Nephron (organoid): Measurements from ENCODE around the gene MTM1.
A peak's percentile ranks its signal among the peaks of the same experiment; 100 is the strongest.

Experiments used
- H3K27ac Mint-ChIP-seq, 3 experiments: 2 replicates each; pipeline ENCODE4 v1.8.0; 2020; ENCODE audit warnings: mixed read lengths in 3 of 3, mild to moderate bottlenecking in 2 of 3, moderate library complexity in 1 of 3
- H3K27me3 Mint-ChIP-seq: 2 replicates; pipeline ENCODE4 v1.8.0; 2021; ENCODE audit warnings: low read depth, mild to moderate bottlenecking, moderate library complexity, mixed read lengths
- H3K36me3 Mint-ChIP-seq: 2 replicates; pipeline ENCODE4 v1.8.0; 2020; ENCODE audit warnings: low read depth, mixed read lengths
- H3K4me1 Mint-ChIP-seq: 2 replicates; pipeline ENCODE4 v1.8.0; 2020; ENCODE audit warnings: mixed read lengths
- H3K4me3 Mint-ChIP-seq, 3 experiments: 2 replicates each; pipeline ENCODE4 v1.8.0; 2020; ENCODE audit warnings: mild to moderate bottlenecking in 3 of 3, mixed read lengths in 3 of 3, moderate library complexity in 2 of 3
- H3K9me3 Mint-ChIP-seq: 2 replicates; pipeline ENCODE4 v1.8.0; 2020; ENCODE audit warnings: mixed read lengths
- TF ChIP-seq, protein P1 (sequence below), 3 experiments: fragments of 200-600 bp; sonication (generic); IDR thresholded peaks; one replicate each; pipeline ENCODE4 v1.5.0; 2021; ENCODE audit warnings: antibody characterized with exemption in 3 of 3; ENCODE audit not compliant: unreplicated experiment in 3 of 3

Gene MTM1

DNA sequence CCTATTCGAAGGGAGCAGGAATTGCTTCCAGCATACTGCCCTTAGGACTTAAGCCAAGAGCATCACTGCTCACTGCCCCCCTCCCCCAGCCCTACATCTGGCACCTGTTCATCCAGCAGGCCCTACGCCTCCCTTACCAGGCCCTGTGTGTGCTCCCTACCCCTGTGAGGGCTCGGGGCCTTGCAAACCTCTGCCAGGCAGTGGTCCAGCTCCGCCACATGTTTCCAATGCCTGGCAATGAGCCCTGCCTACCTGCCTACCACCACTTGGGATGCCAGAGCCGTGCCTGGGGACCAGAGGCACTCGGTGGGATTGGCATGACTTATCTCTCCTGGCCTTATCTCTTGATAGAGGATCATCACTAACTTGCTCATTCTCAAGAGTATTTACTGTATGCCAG, 27.5 kb upstream of the MTM1 start:
- H3K27me3 Mint-ChIP-seq: no peaks in the 10 kb centered on the region
- TF ChIP-seq, protein P1, sequence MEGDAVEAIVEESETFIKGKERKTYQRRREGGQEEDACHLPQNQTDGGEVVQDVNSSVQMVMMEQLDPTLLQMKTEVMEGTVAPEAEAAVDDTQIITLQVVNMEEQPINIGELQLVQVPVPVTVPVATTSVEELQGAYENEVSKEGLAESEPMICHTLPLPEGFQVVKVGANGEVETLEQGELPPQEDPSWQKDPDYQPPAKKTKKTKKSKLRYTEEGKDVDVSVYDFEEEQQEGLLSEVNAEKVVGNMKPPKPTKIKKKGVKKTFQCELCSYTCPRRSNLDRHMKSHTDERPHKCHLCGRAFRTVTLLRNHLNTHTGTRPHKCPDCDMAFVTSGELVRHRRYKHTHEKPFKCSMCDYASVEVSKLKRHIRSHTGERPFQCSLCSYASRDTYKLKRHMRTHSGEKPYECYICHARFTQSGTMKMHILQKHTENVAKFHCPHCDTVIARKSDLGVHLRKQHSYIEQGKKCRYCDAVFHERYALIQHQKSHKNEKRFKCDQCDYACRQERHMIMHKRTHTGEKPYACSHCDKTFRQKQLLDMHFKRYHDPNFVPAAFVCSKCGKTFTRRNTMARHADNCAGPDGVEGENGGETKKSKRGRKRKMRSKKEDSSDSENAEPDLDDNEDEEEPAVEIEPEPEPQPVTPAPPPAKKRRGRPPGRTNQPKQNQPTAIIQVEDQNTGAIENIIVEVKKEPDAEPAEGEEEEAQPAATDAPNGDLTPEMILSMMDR (IDR thresholded peaks at IDR 0.05; ENCODE audit: unreplicated experiment in 3 of 3): no peak

DNA sequence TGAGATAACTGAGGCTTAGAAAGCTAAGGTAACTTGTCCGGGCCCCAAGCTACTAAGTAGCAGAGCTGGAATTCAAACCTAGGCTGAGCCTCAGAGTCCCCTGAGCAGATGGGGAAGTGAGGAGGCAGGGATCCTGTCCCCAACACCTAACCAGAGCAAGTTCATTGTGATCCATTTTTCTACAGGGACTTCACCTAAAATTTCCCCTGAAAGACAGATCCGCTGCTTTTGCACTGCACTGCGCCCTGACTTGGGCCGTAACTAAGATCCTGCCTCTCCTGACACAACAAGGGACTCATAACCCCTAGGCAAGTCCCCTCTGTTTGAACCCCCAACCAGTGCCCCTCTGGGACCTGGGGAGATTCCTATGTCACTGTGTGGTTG, 25.6 kb upstream of the MTM1 start:
- H3K27ac Mint-ChIP-seq: no peak overlapping the region
- no peaks in the 10 kb centered on the region for H3K36me3 Mint-ChIP-seq
- H3K9me3 Mint-ChIP-seq: peaks cover 11% of the 10 kb centered on the region
- TF ChIP-seq, protein P1 (IDR thresholded peaks at IDR 0.05; ENCODE audit: unreplicated experiment in 3 of 3): no peak
- peaks cover 16% of the 10 kb centered on the region for H3K4me1 Mint-ChIP-seq
- no peak overlapping the region for H3K4me3 Mint-ChIP-seq
- H3K27me3 Mint-ChIP-seq: peaks cover 3% of the 10 kb centered on the region

More for the DNA sequence above, 27.5 kb upstream of the MTM1 start:
- H3K36me3 Mint-ChIP-seq: no peaks in the 10 kb centered on the region
- no peak overlapping the region for H3K4me3 Mint-ChIP-seq
- H3K4me1 Mint-ChIP-seq: peaks cover 4% of the 10 kb centered on the region
- peaks cover 18% of the 10 kb centered on the region for H3K9me3 Mint-ChIP-seq
- H3K27ac Mint-ChIP-seq: no peak overlapping the region

DNA sequence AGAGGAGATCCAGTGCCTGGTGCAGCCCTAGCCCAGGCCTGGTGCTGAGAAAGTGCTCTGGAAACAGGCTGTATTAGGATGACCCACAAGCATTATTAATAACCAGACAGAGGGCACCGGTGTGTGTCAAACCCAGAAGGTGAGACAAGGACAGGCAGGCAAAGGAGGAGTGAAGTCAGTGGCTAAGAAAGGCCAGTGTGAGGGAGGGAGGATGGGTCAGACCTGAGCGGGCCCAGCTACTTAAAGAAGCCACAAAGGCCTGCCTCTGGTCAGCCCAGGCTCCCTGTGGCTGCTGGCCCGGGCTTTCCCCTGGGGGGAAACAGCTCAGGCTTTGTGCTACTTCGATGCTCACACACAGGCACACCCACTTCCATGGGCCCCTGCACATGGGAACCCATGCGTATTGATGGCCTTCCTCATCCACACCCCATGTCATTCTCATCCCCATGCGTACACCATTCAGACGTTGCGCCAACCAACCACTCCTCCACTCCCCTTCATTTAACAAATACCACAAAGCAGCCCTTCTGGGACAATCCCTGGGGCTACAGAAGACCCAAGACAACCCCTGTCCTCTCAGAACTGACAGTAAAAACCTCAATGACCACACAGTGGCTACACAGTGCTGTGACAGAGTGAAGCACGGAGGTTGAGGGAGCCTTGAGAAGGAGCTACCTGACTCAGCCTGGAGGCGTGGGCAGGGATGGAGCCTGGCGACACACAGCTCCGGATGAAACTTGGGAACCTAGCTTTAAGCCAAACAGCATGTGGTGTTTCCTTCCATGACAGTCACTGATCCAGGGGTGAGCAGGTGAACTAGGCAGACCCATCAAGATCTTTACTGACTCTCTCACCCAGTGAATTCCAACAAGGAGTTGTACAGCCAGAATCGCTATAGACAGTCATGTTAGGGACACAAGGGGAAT, 24.9 kb upstream of the MTM1 start:
- TF ChIP-seq, protein P1 (IDR thresholded peaks at IDR 0.05; ENCODE audit: unreplicated experiment in 3 of 3): no peak
- Mint-ChIP-seq H3K9me3 (peaks cover 6% of the 10 kb centered on the region), H3K4me1 (peaks cover 20% of the 10 kb centered on the region), H3K27ac (no peak overlapping the region), H3K36me3 (no peaks in the 10 kb centered on the region), H3K4me3 (no peak overlapping the region), H3K27me3 (peaks cover 3% of the 10 kb centered on the region)

DNA sequence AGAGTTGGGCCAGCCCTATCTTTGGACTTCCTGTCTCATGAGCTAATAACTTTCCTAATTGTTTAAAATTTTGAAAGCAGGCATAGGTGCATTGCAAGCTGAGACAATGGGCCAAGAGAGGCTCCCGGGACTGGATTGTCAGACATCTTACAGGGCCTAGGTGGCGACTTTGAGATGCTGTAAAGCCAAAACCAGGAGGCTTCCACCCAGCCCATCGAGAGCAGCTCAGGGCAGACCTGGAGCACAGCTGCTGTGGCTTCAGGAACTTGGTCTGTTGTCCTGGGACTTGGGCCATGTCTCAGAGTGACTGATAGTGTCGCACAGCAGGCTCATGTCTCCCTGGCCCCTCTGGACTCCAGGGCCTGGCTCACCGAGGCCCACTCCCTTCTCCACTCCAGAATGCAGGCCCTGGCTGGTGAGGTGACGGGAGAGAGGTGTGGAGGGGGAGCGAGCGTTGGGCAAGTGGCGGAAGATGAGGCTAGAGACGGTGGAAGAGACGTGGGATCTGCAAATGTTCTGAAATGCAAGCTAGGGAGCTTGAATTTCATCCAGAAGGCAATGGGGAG, 24.1 kb upstream of the MTM1 start:
- TF ChIP-seq, protein P1 (IDR thresholded peaks at IDR 0.05; ENCODE audit: unreplicated experiment in 3 of 3): no peak
- peaks cover 3% of the 10 kb centered on the region for H3K27me3 Mint-ChIP-seq
- peaks cover 20% of the 10 kb centered on the region for H3K4me1 Mint-ChIP-seq
- no peaks in the 10 kb centered on the region for H3K36me3 Mint-ChIP-seq
- peaks cover 9% of the 10 kb centered on the region for H3K9me3 Mint-ChIP-seq
- no peak overlapping the region for H3K27ac Mint-ChIP-seq
- peak overlapping the region in 1 of 3 experiments; percentile 30 for H3K4me3 Mint-ChIP-seq

DNA sequence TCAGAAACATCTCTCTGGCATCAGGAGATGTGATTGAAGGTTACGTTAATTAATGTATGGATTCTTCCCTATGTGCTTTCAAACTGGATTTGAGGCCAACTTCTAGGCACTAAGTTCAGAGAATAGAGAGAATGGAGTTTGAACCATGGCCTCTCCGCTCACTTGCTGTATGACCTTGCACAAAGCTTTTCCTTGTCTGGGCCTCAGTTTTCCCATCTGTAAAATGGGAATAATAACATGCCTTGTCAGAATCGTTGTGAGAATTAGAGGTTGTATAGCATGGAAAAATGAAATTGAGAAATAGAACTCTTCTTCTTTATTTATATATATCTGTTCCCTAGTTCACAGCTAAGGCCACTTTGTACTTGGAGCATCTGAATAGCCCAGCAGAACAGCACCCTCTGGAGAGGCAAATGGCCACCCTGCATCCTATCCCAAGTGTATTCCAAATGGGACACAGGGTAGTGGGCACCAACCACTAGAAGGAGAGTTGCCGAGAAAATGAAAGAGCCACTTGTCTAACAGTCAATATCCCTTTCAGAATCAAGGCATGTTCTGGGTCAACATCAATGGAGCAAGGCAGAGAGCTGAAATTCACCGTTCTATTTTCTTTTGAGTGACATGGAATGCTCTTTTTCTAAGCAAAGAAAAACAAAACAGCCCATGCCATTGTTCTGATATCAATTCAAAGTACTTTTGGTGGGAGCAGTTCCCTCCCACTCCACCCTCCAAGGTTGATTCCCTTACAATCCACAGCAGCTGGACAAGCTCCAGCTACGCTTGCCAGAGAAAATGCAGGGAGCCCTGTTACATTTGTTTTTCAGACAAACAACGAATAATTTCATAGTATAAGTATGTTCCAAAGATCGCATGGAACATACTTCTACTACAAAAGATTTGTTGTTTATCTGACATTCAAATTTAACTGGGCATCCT, 23.3 kb upstream of the MTM1 start:
- Mint-ChIP-seq H3K4me1 (peaks cover 20% of the 10 kb centered on the region), H3K27ac (no peak overlapping the region), H3K4me3 (no peak overlapping the region), H3K9me3 (peaks cover 9% of the 10 kb centered on the region), H3K36me3 (no peaks in the 10 kb centered on the region), H3K27me3 (peaks cover 3% of the 10 kb centered on the region)
- TF ChIP-seq, protein P1 (IDR thresholded peaks at IDR 0.05; ENCODE audit: unreplicated experiment in 3 of 3): no peak
